Natural killer cell (primary cell): ENCODE measurements around the gene FEM1A. TPM values are rescaled to one million over a fixed set of nuclear protein-coding genes. Genes with fewer than 3 reads are reported as not detected.
"Not testable (repeated sequence)": the region's sequence is repeated elsewhere in the genome, so short reads cannot be mapped to it uniquely, and the experiment has no call there.

Experiments used
- ATAC-seq, 3 donors: fragments of 150-1000 bp in 2 of 3; fragments of 200-7000 bp in 1 of 3; cut with Tn5 transposase; 1 replicate in 1 of 3; 2 replicates in 2 of 3; pipeline ENCODE4 v1.10.0; 2021; ENCODE audit warnings: mild to moderate bottlenecking in 2 of 3, moderate library complexity in 2 of 3
- DNase-seq, 2 donors: peaks; one replicate each; pipeline versions ENCODE4 v3.0.0 to v3.0.0-alpha.2; 2013 to 2021; ENCODE audit warnings: mixed read lengths in 1 of 2
- H3K27ac ChIP-seq: one replicate; pipeline ENCODE4 v1.5.1; 2013; ENCODE audit warnings: mild to moderate bottlenecking, low read length
- H3K27me3 ChIP-seq: one replicate; pipeline ENCODE4 v1.6.1; 2013; ENCODE audit warnings: low read length; ENCODE audit not compliant: control insufficient read depth, insufficient read depth
- H3K36me3 ChIP-seq: one replicate; pipeline ENCODE4 v1.6.1; 2013; ENCODE audit warnings: low read length; ENCODE audit not compliant: control insufficient read depth, insufficient read depth
- H3K4me1 ChIP-seq: one replicate; pipeline ENCODE4 v1.6.1; 2013; ENCODE audit warnings: low read length; ENCODE audit not compliant: control insufficient read depth, insufficient read depth
- H3K4me3 ChIP-seq: one replicate; pipeline ENCODE4 v1.5.1; 2013; ENCODE audit warnings: low read length
- H3K9me3 ChIP-seq: one replicate; pipeline ENCODE4 v1.6.1; 2013; ENCODE audit warnings: low read length; ENCODE audit not compliant: control insufficient read depth, insufficient read depth
- H3K27ac Mint-ChIP-seq, 2 donors: one replicate each; pipeline ENCODE4 v1.8.0; 2022; ENCODE audit warnings: mild to moderate bottlenecking in 2 of 2, mixed read lengths in 2 of 2, moderate library complexity in 1 of 2
- H3K27me3 Mint-ChIP-seq, 2 donors: one replicate each; pipeline ENCODE4 v1.8.0; 2022; ENCODE audit warnings: low read depth in 2 of 2, mixed read lengths in 2 of 2
- H3K36me3 Mint-ChIP-seq: one replicate; pipeline ENCODE4 v1.8.0; 2022; ENCODE audit warnings: mixed read lengths
- H3K4me1 Mint-ChIP-seq, 2 donors: one replicate each; pipeline ENCODE4 v1.8.0; 2022; ENCODE audit warnings: mixed read lengths in 2 of 2
- H3K4me3 Mint-ChIP-seq: one replicate; pipeline ENCODE4 v1.8.0; 2022; ENCODE audit warnings: mild to moderate bottlenecking, moderate library complexity, mixed read lengths
- H3K9me3 Mint-ChIP-seq, 2 donors: one replicate each; pipeline ENCODE4 v1.8.0; 2022; ENCODE audit warnings: mixed read lengths in 2 of 2
- WGBS: methylation state at CpG from one replicate; pipeline ENCODE4 v1.1.7; 2013; ENCODE audit warnings: missing lambda C conversion rate; ENCODE audit not compliant: insufficient coverage; 5-methylcytosine and 5-hydroxymethylcytosine counted together
- intact Hi-C: fragments of 100-400 bp; cut with micrococcal nuclease; formaldehyde crosslinking; loops from one replicate; pipeline ENCODE4 v1.14.2; 2022
- total RNA-seq, 4 donors: library from RNA; stranded (reverse); fragments of 120-200 nt in 1 of 4; gene quantifications; one replicate each; pipeline versions ENCODE4 v1.2.3 to v1.2.4, GENCODE V29; 2013 to 2022
- TF ChIP-seq, protein P1 (sequence below): fragments of 200-600 bp; IDR thresholded peaks from one replicate; pipeline ENCODE4 v1.8.0; 2022; ENCODE audit warnings: antibody characterized with exemption

Gene FEM1A
- total RNA-seq, 3 donors from 2014 or later (not counting 1 experiment from before 2014, with no cell fraction given) = 11.0 to 13.9 (median 13.7) TPM

DNA sequence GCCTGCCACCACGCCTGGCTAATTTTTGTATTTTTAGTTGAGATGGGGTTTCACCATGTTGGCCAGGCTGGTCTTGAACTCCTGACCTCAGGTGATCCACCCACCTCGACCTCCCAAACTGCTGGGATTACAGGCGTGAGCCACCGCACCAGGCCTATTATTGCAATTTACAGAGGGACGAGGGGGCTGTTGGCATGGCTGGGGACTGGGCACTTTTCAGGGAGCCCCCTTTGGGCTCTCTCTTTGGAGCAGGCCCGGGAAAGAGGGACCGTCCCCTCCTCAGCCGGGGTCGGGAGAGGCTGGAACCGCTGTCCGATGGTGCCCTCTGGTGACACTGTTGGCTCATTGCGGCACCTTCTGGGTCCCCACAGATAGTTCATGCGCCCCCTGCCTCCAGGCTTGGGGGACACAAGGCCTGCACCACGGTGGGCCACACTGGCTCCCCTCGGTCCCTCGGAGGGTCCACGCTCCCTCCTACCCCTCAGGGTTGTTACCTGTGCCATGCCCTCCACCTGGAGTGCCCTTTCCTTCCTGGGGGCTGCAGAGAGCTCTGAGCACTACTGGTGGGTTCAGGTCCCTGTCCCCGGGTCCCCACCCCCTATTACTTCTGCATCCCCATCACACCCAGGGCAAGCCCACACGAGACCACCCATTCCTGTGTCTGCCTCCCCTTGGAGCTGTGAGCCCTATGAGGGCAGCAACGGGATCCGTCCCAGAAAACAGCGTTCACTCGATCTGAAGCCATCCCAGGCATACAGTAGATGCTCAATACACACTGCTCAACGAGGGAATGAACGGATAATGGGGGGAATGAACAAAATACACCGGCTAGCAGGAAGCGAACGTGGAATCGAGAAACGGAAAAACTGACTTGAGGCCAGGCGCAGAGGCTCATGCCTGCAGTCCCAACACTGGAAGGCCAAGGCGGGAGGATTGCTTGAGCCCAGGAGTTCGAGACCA is 12.5 kb downstream of the FEM1A start:
- Mint-ChIP-seq H3K27me3 (no peaks in the 10 kb centered on the region), H3K36me3 (no peaks in the 10 kb centered on the region), H3K4me1 (no peaks in the 10 kb centered on the region), H3K4me3 (no peak overlapping the region), H3K27ac (no peak overlapping the region), H3K9me3 (no peaks in the 10 kb centered on the region)
- Histone ChIP-seq H3K27me3 (no peaks in the 10 kb centered on the region), H3K4me3 (no peak overlapping the region), H3K9me3 (no peaks in the 10 kb centered on the region), H3K36me3 (no peaks in the 10 kb centered on the region), H3K4me1 (peaks cover 3% of the 10 kb centered on the region), H3K27ac (no peak overlapping the region)
- TF ChIP-seq, protein P1, sequence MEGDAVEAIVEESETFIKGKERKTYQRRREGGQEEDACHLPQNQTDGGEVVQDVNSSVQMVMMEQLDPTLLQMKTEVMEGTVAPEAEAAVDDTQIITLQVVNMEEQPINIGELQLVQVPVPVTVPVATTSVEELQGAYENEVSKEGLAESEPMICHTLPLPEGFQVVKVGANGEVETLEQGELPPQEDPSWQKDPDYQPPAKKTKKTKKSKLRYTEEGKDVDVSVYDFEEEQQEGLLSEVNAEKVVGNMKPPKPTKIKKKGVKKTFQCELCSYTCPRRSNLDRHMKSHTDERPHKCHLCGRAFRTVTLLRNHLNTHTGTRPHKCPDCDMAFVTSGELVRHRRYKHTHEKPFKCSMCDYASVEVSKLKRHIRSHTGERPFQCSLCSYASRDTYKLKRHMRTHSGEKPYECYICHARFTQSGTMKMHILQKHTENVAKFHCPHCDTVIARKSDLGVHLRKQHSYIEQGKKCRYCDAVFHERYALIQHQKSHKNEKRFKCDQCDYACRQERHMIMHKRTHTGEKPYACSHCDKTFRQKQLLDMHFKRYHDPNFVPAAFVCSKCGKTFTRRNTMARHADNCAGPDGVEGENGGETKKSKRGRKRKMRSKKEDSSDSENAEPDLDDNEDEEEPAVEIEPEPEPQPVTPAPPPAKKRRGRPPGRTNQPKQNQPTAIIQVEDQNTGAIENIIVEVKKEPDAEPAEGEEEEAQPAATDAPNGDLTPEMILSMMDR = peak; percentile 62
- WGBS = 50% methylated on average over 32 of the region's 33 CpGs
- DNase-seq = peak; percentile 52 to 84
- ATAC-seq = peak; percentile 83 to 97 (median 96)
- intact Hi-C loops = loop anchor here (10.0 kb wide), 1 partner anchor 229 kb away; no protein-coding TSS in a partner anchor

DNA sequence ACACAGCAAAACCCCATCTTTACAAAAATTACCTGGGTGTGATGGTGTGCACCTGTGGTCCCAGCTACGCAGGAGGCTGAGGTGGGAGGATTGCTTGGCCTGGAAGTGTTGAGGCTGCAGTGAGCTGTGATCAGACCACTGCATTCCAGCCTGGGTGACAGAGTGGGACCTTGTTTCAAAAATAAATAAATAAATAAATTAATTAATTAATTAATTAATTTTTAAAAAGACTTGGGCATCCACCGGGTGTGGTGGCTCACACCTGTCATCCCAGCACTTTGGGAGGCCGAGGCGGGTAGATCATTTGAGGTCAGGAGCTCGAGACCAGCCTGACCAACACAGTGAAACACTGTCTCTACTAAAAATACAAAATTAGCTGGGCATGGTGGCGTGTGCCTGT is 13.6 kb downstream of the FEM1A start:
- not testable (repeated sequence) for H3K36me3 ChIP-seq, H3K27me3 Mint-ChIP-seq, H3K27ac Mint-ChIP-seq, H3K9me3 ChIP-seq, H3K9me3 Mint-ChIP-seq, H3K36me3 Mint-ChIP-seq, H3K27ac ChIP-seq, ATAC-seq, H3K27me3 ChIP-seq, DNase-seq, H3K4me3 ChIP-seq, H3K4me1 ChIP-seq, H3K4me1 Mint-ChIP-seq, H3K4me3 Mint-ChIP-seq
- 90% methylated on average over 5 of the region's 6 CpGs for WGBS
- intact Hi-C loops = loop anchor here (10.0 kb wide), 1 partner anchor 230 kb away; no protein-coding TSS in a partner anchor

DNA sequence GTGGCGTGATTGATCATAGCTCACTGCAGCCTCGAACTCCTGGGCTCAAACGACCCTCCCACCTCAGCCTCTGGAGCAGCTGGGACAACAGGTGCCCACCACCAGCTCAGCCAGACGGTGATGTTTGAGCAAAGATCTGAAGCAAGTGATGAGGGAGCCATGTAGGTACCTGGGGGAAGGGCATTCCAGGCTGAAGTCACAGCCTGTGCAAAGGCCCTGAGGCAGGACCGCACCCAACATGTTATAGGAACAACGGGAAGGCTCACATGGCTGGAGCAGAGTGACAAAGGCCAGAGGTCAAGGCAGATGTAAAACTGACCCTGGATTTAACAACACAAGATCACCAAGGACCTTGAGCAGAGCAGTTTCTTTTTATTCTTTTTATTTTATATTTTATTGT is 14.8 kb downstream of the FEM1A start:
- ATAC-seq (no peak), DNase-seq (no peak)
- H3K27me3 ChIP-seq = no peaks in the 10 kb centered on the region
- no peak overlapping the region for H3K4me3 Mint-ChIP-seq
- H3K27ac Mint-ChIP-seq = no peak overlapping the region
- no peak overlapping the region for H3K27ac ChIP-seq
- peaks cover 3% of the 10 kb centered on the region for H3K4me1 ChIP-seq
- intact Hi-C loops = loop anchor here (10.0 kb wide), 1 partner anchor 232 kb away; no protein-coding TSS in a partner anchor
- no peaks in the 10 kb centered on the region for H3K36me3 Mint-ChIP-seq
- no peaks in the 10 kb centered on the region for H3K27me3 Mint-ChIP-seq
- H3K4me1 Mint-ChIP-seq = peaks cover 0 to 9% of the 10 kb centered on the region in 2 donors
- 88% methylated on average over 6 of the region's 6 CpGs for whole genome bisulfite sequencing
- no peaks in the 10 kb centered on the region for H3K9me3 ChIP-seq
- TF ChIP-seq, protein P1 = no peak
- H3K4me3 ChIP-seq = no peak overlapping the region
- H3K36me3 ChIP-seq = no peaks in the 10 kb centered on the region
- no peaks in the 10 kb centered on the region for H3K9me3 Mint-ChIP-seq

DNA sequence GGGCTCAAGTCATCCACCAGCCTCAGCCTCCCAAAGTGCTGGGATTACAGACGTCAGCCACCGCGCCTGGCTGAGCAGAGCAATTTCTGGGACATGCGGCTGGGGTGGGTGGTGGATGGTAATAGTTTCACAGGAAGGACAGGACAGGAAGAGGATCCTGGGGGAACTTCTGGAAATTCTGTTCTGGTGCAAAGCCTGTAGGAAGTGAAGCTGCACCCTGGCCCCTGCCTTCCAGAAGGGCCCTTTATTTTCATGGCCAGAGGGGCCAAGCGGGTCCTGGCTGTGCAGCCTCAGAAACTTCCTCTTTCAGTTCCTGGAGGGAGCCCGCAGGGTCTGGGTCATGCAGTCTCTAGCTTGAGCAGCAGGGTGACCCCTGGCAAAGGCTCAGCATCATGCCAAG is 15.7 kb downstream of the FEM1A start:
- intact Hi-C loops = loop anchor here (10.0 kb wide), 1 partner anchor 232 kb away; no protein-coding TSS in a partner anchor
- DNase-seq = no peak
- Histone ChIP-seq H3K27me3 (no peaks in the 10 kb centered on the region), H3K9me3 (no peaks in the 10 kb centered on the region), H3K4me3 (no peak overlapping the region), H3K4me1 (peaks cover 8% of the 10 kb centered on the region), H3K27ac (no peak overlapping the region), H3K36me3 (no peaks in the 10 kb centered on the region)
- no peak for ATAC-seq
- Mint-ChIP-seq H3K27me3 (no peaks in the 10 kb centered on the region), H3K4me3 (no peak overlapping the region), H3K36me3 (no peaks in the 10 kb centered on the region), H3K9me3 (no peaks in the 10 kb centered on the region), H3K27ac (no peak overlapping the region), H3K4me1 (peaks cover 0 to 15% of the 10 kb centered on the region in 2 donors)
- 65% methylated on average over 6 of the region's 6 CpGs for WGBS
- TF ChIP-seq, protein P1 = no peak
